Calu3 (cell line): ENCODE results near the gene NCS1. TPM values are rescaled to one million over a fixed set of nuclear protein-coding genes. Genes with fewer than 3 reads are reported as not detected.

Experiments
- BruUV-seq: library from RNA; stranded (reverse); fragments of 400-500 nt; replicated peaks from 2 replicates; lab custom pipeline; 2021; lab: Mats Ljungman, UMichigan
- CTCF ChIA-PET: fragments of 300-600 bp; sonication (Branson Sonifier 250); formaldehyde crosslinking; loops from one replicate; lab custom pipeline; 2022; ENCODE audit warnings: antibody characterized with exemption; lab: Charles Lee
- DNase-seq: peaks from one replicate; pipeline ENCODE4 v3.0.0; 2022
- H3K27ac Mint-ChIP-seq: one replicate; pipeline ENCODE4 v1.8.0; 2022; ENCODE audit warnings: mixed read lengths; ENCODE audit not compliant: unreplicated experiment
- H3K27me3 Mint-ChIP-seq: one replicate; pipeline ENCODE4 v1.8.0; 2022; ENCODE audit warnings: mixed read lengths; ENCODE audit not compliant: unreplicated experiment
- H3K36me3 Mint-ChIP-seq: one replicate; pipeline ENCODE4 v1.8.0; 2022; ENCODE audit warnings: mild to moderate bottlenecking, moderate library complexity, mixed read lengths; ENCODE audit not compliant: insufficient read depth, unreplicated experiment
- H3K4me1 Mint-ChIP-seq: one replicate; pipeline ENCODE4 v1.8.0; 2022; ENCODE audit warnings: mild to moderate bottlenecking, low read depth, mixed read lengths; ENCODE audit not compliant: unreplicated experiment
- H3K4me3 Mint-ChIP-seq: one replicate; pipeline ENCODE4 v1.8.0; 2022; ENCODE audit warnings: mild to moderate bottlenecking, low read depth, moderate library complexity, mixed read lengths; ENCODE audit not compliant: unreplicated experiment
- H3K9me3 Mint-ChIP-seq: one replicate; pipeline ENCODE4 v1.8.0; 2022; ENCODE audit warnings: low read depth, mixed read lengths; ENCODE audit not compliant: unreplicated experiment
- CTCF ChIP-seq: fragments of 200-600 bp; IDR thresholded peaks from one replicate; pipeline ENCODE4 v1.8.0; 2022; ENCODE audit warnings: antibody characterized with exemption; ENCODE audit not compliant: unreplicated experiment
- intact Hi-C: fragments of 100-400 bp; cut with micrococcal nuclease; formaldehyde crosslinking; loops from one replicate; pipeline ENCODE4 v1.10.0; 2022; ENCODE audit not compliant: unreplicated experiment
- total RNA-seq: library from RNA; stranded (reverse); gene quantifications from 2 replicates; pipeline ENCODE4 v1.2.3, GENCODE V29; 2022

NCS1 gene
- total RNA-seq, 1 experiment from 2014 or later: 16.1 TPM

DNA sequence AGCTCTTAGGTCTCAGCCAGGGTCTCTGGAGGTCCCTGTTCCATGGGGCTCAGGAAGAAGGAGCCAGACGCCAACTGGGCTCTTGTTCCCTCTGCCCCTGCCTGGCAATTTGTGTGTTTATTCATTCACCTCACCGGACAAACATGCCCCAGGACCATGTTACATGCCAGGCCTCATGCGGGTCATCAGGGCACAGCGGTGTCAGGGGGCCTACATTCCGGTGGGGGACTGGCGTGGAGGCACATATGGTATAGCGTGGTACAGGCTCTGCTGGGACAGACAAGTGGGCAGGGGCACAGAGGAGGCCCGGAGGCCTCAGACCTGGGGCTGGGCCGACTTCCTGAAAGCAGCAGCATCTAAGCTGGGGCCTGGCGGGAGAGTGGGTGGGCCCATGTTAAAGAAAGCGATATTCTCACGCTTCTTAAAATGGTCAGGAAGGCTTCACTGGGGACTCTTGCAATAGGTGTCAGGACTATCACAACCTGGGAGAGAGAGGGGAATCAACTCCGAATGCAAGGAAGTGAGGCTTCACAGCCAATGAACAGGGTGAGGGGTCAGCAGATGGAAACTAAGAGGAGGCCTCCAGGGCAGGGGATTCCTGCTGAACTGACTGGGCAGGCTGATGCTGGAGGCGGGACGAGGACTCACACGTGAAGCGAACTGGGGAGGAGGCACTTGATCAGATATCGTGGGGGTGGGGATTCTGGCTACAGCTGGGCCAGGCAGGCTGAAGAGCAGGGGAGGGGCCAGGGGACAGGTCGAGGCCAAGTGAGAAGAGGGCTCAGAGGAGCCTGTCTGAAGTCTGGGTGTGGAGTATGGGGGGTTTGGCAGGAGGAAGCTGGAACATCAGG, 41.9 kb downstream of the NCS1 start:
- Mint-ChIP-seq H3K9me3 (no peaks in the 10 kb centered on the region), H3K27me3 (no peaks in the 10 kb centered on the region), H3K27ac (no peak overlapping the region), H3K36me3 (no peaks in the 10 kb centered on the region), H3K4me1 (no peaks in the 10 kb centered on the region), H3K4me3 (no peak overlapping the region)
- TF ChIP-seq CTCF: no peak
- CTCF ChIA-PET: no interaction called here
- intact Hi-C loops: no loop called here
- no TSS peak for BruUV-seq
- DNase-seq: no peak

DNA sequence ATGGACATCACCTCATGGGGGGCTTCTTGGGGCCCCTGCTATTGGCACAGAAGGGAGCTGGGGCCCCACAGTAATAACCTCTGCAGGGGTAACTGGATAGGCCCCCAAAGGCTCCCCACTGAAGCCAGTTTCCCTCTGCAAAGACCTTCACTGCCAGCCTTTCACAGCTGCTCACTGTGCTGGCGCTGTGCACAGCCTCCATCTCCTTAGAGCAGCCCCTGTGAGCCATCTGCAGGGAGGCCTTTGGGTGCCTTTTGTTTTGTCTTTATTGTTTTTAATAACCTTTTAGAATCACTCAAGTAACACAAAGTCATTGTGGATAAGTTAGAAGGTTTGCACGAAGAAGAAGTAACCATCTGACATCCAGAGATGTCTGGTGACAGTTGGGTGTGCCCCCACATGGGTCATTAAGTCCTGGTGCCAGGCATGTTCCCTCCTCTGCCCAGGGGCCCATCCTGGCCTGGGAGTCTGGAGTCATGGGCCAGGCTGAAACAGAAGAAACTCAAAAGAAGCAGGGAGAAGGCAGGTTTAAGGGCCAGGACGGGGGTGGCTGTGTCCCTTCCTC, 42.7 kb downstream of the NCS1 start:
- CTCF ChIA-PET: no interaction called here
- no TSS peak for BruUV-seq
- TF ChIP-seq CTCF: no peak
- Mint-ChIP-seq H3K36me3 (no peaks in the 10 kb centered on the region), H3K27ac (no peak overlapping the region), H3K4me1 (no peaks in the 10 kb centered on the region), H3K4me3 (no peak overlapping the region), H3K9me3 (no peaks in the 10 kb centered on the region), H3K27me3 (no peaks in the 10 kb centered on the region)
- intact Hi-C loops: no loop called here
- no peak for DNase-seq

- no peak for DNase-seq
- no peak for TF ChIP-seq CTCF
- Mint-ChIP-seq H3K27ac (no peak overlapping the region), H3K36me3 (no peaks in the 10 kb centered on the region), H3K27me3 (no peaks in the 10 kb centered on the region), H3K4me1 (no peaks in the 10 kb centered on the region), H3K4me3 (no peak overlapping the region), H3K9me3 (no peaks in the 10 kb centered on the region)
- no TSS peak for BruUV-seq
- intact Hi-C loops: no loop called here
- CTCF ChIA-PET: no interaction called here
Measured at GRCh38 chr9:130215341-130216119, 43.3 kb downstream of the NCS1 start.

- H3K9me3 Mint-ChIP-seq: no peaks in the 10 kb centered on the region
- H3K4me3 Mint-ChIP-seq: no peak overlapping the region
- no TSS peak for BruUV-seq
- H3K27ac Mint-ChIP-seq: no peak overlapping the region
- CTCF ChIA-PET: no interaction called here
- H3K36me3 Mint-ChIP-seq: no peaks in the 10 kb centered on the region
- no peak for DNase-seq
- intact Hi-C loops: no loop called here
- H3K27me3 Mint-ChIP-seq: no peaks in the 10 kb centered on the region
- TF ChIP-seq CTCF: no peak
- no peaks in the 10 kb centered on the region for H3K4me1 Mint-ChIP-seq
Measured at GRCh38 chr9:130217838-130218237, 45.6 kb downstream of the NCS1 start.
